GM18951 (cell line): Measurements from ENCODE around the gene PARVA.

Source experiments
- POLR2A ChIP-seq: IDR thresholded peaks from 4 replicates; pipeline ENCODE4 v1.6.1; 2011; ENCODE audit warnings: mild to moderate bottlenecking; ENCODE audit not compliant: insufficient read length, insufficient read depth; ENCODE audit errors: extremely low read depth
- in situ Hi-C: fragments of 300-500 bp; cut with MboI; formaldehyde crosslinking; loops from one replicate; pipeline ENCODE4 v1.12.0; 2022; ENCODE audit warnings: low sequenced_read_pairs, mixed read lengths, inconsistent platforms; ENCODE audit not compliant: unreplicated experiment

PARVA gene

DNA sequence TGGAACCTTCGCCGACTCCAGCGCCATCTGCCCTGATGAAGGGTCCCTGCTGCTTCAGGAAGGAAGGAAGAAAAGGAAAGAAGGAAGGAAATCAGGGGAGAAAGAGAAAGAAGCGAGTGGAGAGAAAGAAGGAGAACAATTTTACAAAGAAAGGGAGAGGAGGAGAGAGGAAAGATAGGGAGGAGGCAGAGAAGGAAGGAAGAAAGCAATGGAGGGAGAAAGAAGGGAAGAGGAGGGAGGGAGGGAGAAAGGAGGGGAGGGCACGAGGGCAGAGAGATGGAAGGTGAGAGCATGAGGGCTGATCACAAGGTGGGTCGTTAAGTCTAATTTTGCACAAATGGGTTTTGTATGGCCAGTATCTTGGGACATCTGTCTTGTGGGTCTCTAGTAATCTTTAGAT is 39.2 kb downstream of the PARVA start:
- no peak for TF ChIP-seq POLR2A
- in situ Hi-C loops, result no loop called here

DNA sequence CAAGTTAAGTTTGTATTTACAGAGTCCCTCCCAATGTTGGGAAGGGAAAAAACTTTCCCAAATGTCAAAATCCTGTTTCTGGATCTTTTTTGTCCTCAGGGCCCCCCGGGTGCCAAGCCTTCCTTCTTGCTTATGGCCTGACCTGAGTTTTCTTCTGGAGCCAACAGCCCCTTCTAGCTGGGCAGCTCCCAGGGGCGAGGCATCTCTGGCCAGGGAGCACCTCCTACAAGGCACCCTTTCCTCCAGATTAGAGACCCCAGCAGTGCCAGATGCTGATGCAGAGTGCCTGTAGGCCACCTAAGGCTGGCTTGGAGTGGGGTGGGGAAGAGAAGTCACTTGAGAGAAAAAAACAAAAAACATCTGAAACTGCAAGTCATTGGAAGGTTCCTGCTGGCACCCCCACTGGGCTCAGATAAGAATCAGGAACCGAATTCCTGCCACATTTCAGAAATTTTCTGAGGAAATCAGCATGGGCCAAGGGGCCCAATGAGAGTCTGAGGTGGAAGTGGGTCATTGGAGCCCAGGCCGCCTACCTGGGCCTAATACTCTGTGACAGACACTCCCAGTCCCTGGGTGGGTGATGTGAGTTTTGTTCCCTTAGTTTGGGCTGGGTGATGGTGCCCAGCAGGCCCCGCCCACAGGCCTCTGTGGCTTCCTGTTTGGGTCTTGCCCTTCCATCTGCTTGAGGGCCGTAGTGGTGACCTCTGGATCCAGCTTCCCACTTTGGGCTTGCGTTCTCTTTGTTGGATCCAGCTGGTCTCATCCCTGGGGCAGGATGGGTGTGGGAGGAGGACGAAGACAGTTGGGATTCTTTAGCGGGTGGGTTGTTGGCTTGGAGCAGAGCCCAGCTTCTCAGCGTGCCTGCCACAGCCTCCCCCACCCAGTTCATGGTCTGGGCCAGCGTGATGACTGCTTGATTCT is 40.6 kb downstream of the PARVA start:
- TF ChIP-seq POLR2A, result no peak
- in situ Hi-C loops, result no loop called here

DNA sequence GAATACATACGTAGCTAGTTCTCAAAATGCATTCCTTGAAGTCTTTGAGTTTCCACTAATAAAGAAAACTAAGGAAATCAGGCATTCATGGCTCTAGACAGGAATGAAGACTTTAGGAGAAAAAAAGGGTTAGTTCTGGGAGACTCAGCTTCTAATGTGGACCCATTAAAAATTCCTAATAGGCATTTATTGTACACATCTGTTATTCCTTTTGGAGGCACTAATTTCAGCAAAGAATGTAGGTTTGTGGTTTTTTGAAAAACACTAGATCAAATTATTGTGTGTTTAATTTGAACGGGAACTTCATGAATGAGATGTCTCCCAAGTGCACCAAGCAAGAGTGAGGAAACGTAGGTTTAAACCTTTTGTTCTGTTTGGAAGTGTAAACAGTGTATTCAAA is 42.7 kb downstream of the PARVA start:
- in situ Hi-C loops, result no loop called here
- TF ChIP-seq POLR2A, result no peak

DNA sequence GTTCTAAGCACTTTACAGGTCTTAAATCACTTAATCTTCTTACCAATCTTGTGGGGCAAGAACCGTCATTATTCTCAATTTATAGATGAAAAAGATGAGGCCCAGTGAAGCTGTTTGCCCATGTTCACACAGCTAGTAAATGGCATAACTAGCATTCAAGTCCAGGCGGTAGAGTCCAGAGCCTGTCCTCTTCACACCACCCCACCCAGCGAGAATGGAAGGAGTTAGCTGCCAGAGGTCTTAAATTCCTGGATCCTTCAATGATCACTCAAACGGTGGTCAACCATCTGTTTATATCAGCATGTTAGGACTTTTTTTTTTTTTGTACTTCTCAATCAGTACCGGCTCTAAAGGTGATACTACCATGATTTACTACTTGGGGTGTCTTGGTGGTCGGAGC is 43.3 kb downstream of the PARVA start:
- in situ Hi-C loops, result no loop called here

DNA sequence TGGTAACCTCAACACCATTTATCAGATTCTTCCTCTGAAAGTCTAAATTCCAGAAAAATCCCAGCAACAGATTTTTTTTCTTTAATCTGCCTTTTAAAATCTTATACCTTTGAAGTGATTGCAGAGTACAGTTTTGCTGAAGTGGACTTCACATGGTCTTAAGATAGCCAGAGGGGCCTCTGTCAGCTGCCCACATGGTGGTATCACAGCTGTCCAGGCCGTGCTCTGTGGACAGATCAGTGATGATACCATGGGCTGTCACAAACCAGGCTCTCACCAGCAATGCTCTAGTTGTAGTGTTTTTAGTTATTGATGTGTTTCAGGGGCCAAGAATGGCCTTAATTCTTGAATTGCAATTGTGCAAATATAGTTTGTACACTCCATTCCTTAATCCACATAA is 44.0 kb downstream of the PARVA start:
- TF ChIP-seq POLR2A, result no peak

More for the DNA sequence above, 43.3 kb downstream of the PARVA start:
- TF ChIP-seq POLR2A, result no peak

DNA sequence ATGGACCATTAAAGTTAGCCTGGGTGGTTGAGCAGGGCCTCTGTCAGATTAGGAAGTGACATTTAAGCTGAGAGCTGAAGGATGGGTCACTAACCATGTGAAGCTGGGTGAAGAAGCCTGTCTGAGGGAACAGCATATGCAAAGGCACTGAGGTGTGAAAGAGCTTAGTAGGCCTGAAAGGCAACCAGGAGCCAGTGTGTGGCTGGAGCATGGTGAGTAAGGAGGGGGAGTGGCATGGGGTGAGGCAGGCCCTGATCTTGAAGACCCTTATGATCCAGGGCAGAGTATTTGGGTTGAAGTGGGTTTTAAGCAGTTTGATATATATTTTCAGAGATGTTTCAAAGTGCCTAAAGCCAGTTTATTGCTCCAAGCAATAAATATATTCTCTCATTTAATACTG is 48.8 kb downstream of the PARVA start:
- in situ Hi-C loops, result no loop called here

More for the DNA sequence above, 44.0 kb downstream of the PARVA start:
- in situ Hi-C loops, result no loop called here

DNA sequence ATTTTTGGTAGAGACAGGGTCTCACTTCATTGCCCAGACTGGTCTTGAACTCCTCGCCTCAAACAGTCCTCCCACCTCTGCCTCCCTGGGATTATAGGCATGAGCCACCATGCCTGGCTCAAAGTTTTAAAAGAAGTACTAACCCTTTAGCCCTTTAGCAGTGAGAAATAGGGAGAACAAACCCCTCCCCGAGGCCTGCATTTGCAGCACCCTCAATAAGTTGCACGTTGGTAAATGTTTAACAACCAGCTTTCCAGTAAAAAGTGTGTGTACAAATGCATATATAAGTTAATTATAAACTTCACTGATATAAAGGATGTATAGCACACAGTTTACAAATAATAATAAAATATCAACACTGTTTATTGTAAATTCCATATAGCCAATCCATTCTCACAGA is 51.8 kb downstream of the PARVA start:
- in situ Hi-C loops, result no loop called here
- no peak for TF ChIP-seq POLR2A

More for the DNA sequence above, 48.8 kb downstream of the PARVA start:
- TF ChIP-seq POLR2A, result no peak

DNA sequence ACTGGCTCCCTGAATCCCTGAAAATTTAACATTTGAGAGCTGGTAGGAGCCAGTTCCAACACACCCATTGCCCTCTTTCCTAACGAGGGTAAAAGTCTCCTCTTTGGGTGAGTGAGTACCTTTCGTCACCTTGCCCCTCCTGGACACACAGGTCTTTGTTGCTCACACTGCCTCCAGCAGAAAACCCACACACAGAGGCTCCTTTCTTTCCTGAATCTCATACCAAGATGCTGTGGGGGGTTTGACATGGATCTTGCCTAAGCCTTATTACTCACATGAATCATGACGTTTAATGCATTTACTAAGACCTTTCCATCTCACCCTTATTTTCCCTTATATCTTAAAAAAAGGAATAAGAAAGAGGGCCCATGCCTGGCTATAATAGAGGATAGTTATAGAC is 53.0 kb downstream of the PARVA start:
- in situ Hi-C loops, result no loop called here
- no peak for TF ChIP-seq POLR2A

DNA sequence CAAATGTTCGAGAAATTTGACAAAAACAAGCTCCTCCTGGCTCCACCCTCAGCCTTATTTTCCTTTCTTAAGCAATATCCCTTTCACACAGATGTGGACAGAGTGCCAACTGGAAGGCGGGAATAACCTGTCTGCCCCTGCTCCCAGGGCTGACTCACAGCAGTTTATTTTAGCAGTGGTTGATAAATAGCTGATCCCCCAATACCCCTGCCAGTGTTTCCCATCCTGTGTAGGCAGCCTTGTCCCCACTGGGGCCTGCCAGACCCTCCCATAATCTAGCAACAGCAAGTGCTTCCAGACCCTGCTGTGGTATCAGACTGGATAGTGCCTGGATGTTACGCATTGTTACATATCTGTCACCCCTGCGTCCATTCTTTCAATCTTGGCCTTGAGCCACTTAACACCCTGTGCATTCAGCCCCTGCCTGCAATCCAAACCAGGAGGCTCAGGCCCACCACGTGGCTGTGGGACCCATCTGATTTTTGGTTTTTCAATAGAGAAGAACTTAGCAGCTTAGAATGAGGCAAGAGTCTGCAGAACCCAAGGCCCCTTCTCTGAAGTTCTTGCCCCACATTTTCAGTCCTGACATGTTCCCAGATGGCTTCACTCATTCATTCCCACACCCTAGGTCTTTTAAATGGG is 53.7 kb downstream of the PARVA start:
- TF ChIP-seq POLR2A, result no peak
- in situ Hi-C loops, result no loop called here

DNA sequence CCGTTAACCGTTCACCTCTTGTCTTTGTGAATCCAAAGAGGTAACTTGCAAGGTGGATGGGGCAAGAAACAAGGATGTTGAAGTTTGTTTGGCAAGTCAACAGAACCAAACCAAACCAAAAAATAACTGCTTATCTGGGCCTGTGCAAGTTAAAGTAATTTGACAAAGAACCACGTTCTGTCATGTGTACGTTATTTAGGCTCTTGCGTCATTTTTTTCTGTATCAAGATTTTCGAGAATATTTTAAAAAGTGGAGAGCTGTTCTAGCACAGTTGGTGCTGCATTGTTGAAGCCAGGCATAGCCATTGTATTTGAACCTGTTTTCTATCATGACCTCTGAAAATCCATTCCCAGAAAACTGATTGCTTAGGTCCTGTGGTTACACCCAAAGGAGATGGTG is 55.1 kb downstream of the PARVA start:
- in situ Hi-C loops, result no loop called here
- no peak for TF ChIP-seq POLR2A

DNA sequence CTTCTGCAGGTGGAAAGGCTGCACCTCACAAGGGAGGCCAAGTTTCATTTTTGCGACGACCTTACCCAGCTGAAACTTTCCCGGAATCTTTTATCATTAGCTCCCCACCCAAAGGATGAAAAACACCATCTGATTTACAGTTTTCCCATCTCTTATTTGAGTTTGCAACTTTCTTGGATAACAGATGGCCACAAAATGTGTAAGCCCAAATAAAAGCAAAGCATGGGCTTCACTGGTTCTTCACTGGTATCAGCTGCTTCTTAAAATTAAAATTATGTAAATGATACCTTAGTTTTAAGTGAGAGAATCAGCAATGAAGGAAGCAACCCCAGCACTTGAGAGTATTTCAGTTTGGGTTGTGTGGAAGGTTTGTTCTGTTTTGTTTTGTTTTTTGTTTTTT is 55.8 kb downstream of the PARVA start:
- TF ChIP-seq POLR2A, result no peak
- in situ Hi-C loops, result no loop called here

DNA sequence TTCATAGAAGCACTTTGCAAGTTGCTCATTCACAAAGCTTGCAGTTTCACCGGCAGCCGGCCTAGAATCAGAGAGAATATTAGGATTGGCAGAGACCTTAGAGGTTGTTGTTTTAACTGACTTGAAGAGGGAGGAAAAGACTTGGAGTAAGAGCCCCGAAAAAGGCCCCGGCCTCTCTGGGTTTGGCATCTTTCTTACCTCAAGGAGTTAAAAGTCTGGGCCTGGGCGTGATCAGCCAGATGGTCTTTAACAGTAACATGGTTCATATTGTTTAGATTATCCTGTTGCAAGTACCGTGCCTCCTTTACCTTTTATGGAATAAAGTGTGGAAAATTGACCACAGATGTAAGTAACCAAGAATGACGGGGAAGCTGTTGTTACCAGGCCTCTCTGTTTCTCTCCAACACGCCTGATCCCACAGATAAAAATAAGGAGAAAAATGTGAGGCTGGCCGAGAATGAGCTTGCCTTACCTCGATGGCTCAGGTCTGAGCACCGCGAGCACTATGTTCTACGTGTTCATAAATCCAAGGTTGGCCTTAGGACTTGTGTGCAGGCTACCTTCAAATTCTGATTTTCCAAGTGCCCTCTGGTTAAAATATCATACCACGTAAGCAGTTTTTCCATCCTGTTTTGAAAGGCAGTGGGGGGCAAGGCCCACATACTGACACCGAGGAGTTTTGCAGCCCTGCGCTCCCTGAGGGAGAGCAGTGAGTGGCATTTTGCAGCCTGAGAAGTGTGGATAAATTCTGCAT is 56.4 kb downstream of the PARVA start:
- no peak for TF ChIP-seq POLR2A
- in situ Hi-C loops, result no loop called here

DNA sequence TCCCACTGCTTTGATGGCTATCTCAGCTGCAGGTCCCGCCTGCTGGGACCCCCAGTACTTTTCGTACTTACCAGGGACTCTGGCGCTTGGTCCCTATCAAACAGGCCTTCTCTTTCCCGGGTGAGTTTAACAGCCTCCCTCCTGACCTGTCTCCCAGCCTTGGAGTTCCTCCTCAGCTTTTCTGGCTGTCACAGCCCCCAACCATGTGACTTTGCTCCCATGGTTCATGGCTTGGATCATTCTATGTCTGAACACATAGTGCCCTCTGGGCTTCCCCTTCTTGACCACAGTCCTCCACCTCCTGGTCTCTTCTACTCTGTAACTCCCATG is 56.9 kb downstream of the PARVA start:
- no peak for TF ChIP-seq POLR2A
- in situ Hi-C loops, result no loop called here

DNA sequence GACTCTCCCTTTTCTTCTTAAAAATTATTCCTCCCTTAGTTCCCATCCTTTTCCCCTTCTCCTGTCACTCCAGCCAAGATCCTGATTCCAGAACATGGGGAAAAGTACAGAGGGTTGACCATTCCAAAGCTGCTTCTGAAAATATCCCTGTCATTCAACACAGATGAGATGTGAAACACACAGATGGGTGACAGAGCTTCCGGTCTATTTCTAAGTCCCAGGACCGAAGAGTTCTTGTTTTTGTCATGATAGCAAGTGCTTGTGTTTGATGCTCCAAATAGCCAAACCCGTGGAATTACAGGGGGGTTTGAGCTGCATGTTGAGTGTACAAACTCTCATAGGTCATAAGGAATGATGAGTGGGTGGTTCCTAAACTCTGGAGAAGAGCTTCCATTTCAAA is 57.9 kb downstream of the PARVA start:
- TF ChIP-seq POLR2A, result no peak
- in situ Hi-C loops, result no loop called here

DNA sequence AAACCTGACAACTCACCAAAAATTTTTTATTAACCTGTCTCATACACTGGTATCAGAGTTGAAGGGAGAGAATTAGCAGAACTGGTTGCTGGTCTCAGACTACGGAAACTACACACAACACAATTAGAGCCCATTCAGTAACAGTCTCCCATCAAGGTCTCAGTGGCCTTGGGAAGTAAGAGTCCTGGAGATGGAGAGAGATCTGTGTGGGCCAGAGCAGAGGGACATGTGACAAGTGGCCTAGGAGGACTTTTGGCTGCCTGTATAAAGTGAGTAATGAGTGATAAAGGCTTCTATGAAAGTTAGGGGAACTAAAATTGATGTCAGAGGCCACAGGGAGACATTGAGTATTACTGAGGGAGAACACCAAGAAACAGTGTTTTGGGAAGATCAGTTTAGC is 58.9 kb downstream of the PARVA start:
- TF ChIP-seq POLR2A, result no peak
- in situ Hi-C loops, result no loop called here
